Spleen (tissue), 11 donors: Measurements from ENCODE around the gene CNKSR3. TPM values are rescaled to one million over a fixed set of nuclear protein-coding genes. Genes with fewer than 3 reads are reported as not detected.

Experiments
- DNase-seq: peaks from one replicate; pipeline ENCODE4 v3.0.0-alpha.2; 2020
- H3K27ac ChIP-seq, 8 donors: fragments of 200-600 bp; sonication (generic) in 7 of 8; 1 replicate in 4 of 8; 2 replicates in 4 of 8; pipeline versions ENCODE4 v1.5.0 to v1.8.0; 2016 to 2021; ENCODE audit warnings: inconsistent platforms in 4 of 8, mild to moderate bottlenecking in 4 of 8, moderate library complexity in 1 of 8
- H3K27me3 ChIP-seq, 7 donors: fragments of 200-600 bp; sonication (generic) in 6 of 7; replicated peaks in 1 of 7; 1 replicate in 4 of 7; 2 replicates in 3 of 7; pipeline versions ENCODE4 v1.5.0 to v1.8.0; 2016 to 2021; ENCODE audit warnings: inconsistent platforms in 3 of 7, mild to moderate bottlenecking in 1 of 7
- H3K36me3 ChIP-seq, 6 donors: fragments of 200-600 bp; sonication (generic) in 5 of 6; 1 replicate in 4 of 6; 2 replicates in 2 of 6; pipeline versions ENCODE4 v1.5.0 to v1.8.0; 2016 to 2021; ENCODE audit warnings: inconsistent platforms in 2 of 6
- H3K4me1 ChIP-seq, 6 donors: fragments of 200-600 bp; sonication (generic) in 5 of 6; 1 replicate in 3 of 6; 2 replicates in 3 of 6; pipeline versions ENCODE4 v1.5.0 to v1.8.0; 2016 to 2021; ENCODE audit warnings: inconsistent platforms in 3 of 6
- H3K4me3 ChIP-seq, 8 donors: fragments of 200-600 bp; sonication (generic) in 7 of 8; 1 replicate in 4 of 8; 2 replicates in 4 of 8; pipeline versions ENCODE4 v1.5.0 to v1.8.0; 2016 to 2021; ENCODE audit warnings: inconsistent platforms in 4 of 8, mild to moderate bottlenecking in 4 of 8, moderate library complexity in 2 of 8
- H3K9me3 ChIP-seq, 8 donors: fragments of 200-600 bp; sonication (generic) in 7 of 8; 1 replicate in 4 of 8; 2 replicates in 4 of 8; pipeline versions ENCODE4 v1.5.0 to v1.8.0; 2016 to 2021; ENCODE audit warnings: inconsistent platforms in 4 of 8
- POLR2A ChIP-seq, 3 donors: fragments of 450-650 bp; IDR thresholded peaks; one replicate each; pipeline ENCODE4 v1.5.1; 2017; ENCODE audit warnings: antibody characterized with exemption in 3 of 3, mild to moderate bottlenecking in 1 of 3
- POLR2AphosphoS5 ChIP-seq, 3 donors: sonication (generic); formaldehyde crosslinking; IDR thresholded peaks; one replicate each; pipeline ENCODE4 v1.5.1; 2017; ENCODE audit warnings: antibody characterized with exemption in 3 of 3
- WGBS, 5 donors: extraction: QIAGEN DNeasy Blood & Tissue Kit in 3 of 5; methylation state at CpG; one replicate each; pipeline versions ENCODE4 v1.1.5 to v1.1.7; 2013 to 2018; 5-methylcytosine and 5-hydroxymethylcytosine counted together
- intact Hi-C: fragments of 100-400 bp; cut with DNase I; formaldehyde crosslinking; loops from one replicate; pipeline ENCODE4 v1.15.0; 2023; ENCODE audit warnings: low total_unique reads
- polyA plus RNA-seq, 3 donors: library from polyadenylated mRNA; stranded (reverse); fragments of 200-250 nt; gene quantifications; one replicate each; pipeline ENCODE4 v1.2.1, GENCODE V29; 2013
- total RNA-seq, 7 donors: library from RNA; depleted of rRNA in 3 of 7; stranded (reverse); fragments of >200 nt in 3 of 7; fragmentation: NEBNext Ultra II Directional in 4 of 7; extraction: Animal tissue kit (Norgen Biotek cat#: 25700) in 4 of 7; gene quantifications; one replicate each; pipeline versions ENCODE4 v1.1.0 to v1.2.1, GENCODE V29; 2016 to 2021
- TF ChIP-seq, protein P1 (sequence below), 11 experiments: fragments of 200-600 bp in 7 of 11; fragments of 450-650 bp in 4 of 11; sonication (generic) in 4 of 11; IDR thresholded peaks in 8 of 11; conservative IDR thresholded peaks in 3 of 11; 1 replicate in 7 of 11; 2 replicates in 4 of 11; pipeline versions ENCODE4 v1.4.0 to v1.8.0; 2016 to 2021; ENCODE audit warnings: antibody characterized with exemption in 11 of 11, inconsistent platforms in 4 of 11, mild to moderate bottlenecking in 1 of 11
- donor health status: healthy with polysubstance abuse.
- donor health status: DM: no; HTN: no; CAD: no; lungs with moderate emphysema.
- donor health status: DM: no; HTN: no; CAD: no.
- donor health status: Bipolar disorder and iron deficiency.
- donor health status: healthy.
- donor health status: DM: no; HTN: no; CAD: no.
- donor health status: DM: yes; HTN: yes; CAD: no.

Gene CNKSR3
- total and polyA plus RNA-seq, 10 donors, result 1.7 to 45.0 (median 18.0) TPM

DNA sequence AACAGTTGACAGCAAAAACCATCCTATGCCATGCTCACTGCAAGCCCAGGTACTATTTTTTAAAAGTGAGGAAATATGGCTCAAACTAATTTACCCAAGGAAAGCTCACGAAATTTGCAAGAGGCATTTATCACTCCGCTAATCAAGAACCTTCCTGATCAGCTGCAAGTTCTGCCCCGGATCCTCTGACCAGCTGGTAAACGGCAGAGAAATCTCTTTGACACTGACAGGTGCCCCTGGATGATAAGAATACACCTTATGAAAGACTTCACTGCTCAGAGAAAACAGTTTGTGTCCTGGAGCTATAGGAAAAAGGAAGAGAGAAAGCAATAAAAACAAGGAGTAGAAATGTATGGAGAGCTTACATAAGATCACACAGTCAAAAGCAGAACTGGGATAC, 6.4 kb downstream of the CNKSR3 start:
- intact Hi-C loops, result no loop called here
- no peak for TF ChIP-seq POLR2AphosphoS5 (IDR thresholded peaks at IDR 0.05)
- TF ChIP-seq POLR2A (IDR thresholded peaks at IDR 0.05), result no peak
- TF ChIP-seq, protein P1, sequence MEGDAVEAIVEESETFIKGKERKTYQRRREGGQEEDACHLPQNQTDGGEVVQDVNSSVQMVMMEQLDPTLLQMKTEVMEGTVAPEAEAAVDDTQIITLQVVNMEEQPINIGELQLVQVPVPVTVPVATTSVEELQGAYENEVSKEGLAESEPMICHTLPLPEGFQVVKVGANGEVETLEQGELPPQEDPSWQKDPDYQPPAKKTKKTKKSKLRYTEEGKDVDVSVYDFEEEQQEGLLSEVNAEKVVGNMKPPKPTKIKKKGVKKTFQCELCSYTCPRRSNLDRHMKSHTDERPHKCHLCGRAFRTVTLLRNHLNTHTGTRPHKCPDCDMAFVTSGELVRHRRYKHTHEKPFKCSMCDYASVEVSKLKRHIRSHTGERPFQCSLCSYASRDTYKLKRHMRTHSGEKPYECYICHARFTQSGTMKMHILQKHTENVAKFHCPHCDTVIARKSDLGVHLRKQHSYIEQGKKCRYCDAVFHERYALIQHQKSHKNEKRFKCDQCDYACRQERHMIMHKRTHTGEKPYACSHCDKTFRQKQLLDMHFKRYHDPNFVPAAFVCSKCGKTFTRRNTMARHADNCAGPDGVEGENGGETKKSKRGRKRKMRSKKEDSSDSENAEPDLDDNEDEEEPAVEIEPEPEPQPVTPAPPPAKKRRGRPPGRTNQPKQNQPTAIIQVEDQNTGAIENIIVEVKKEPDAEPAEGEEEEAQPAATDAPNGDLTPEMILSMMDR (IDR thresholded peaks at IDR 0.05 in 8 of 11, conservative IDR thresholded peaks at IDR 0.05 in 3 of 11), result no peak
- Histone ChIP-seq H3K4me1 (peaks cover 6 to 37% (median 17%) of the 10 kb centered on the region in 6 donors), H3K4me3 (no peak overlapping the region), H3K9me3 (no peaks in the 10 kb centered on the region), H3K27ac (no peak overlapping the region), H3K36me3 (no peaks in the 10 kb centered on the region), H3K27me3 (peaks cover 0 to 10% (median 0%) of the 10 kb centered on the region in 7 donors)
- no peak for DNase-seq
- WGBS, 5 donors, result 32 to 59% (median 45%) methylated on average over 4 of the region's 4 CpGs

DNA sequence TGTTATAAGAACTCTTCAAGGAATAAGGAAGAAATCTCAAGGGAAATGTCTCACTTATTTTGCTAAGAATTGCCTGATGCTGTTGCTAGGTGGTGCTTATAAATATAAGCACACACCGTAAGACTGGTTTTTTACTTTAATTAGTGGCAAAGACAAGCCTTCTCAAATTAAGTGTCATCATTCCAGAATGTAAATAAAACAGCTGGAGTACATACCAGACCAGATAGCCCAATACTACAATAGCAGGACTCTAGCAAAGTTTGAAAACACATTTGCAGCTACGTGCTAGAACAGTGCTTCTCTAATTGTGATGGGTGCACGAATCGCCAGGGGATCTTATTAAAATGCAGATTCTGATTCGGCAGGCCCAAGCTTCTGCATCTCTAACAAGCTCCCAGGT, 6.8 kb downstream of the CNKSR3 start:
- WGBS, 5 donors, result 50 to 80% (median 57%) methylated on average over 5 of the region's 5 CpGs
- Histone ChIP-seq H3K27me3 (peaks cover 0 to 6% (median 0%) of the 10 kb centered on the region in 7 donors), H3K9me3 (no peaks in the 10 kb centered on the region), H3K4me1 (peaks cover 6 to 37% (median 15%) of the 10 kb centered on the region in 6 donors), H3K4me3 (no peak overlapping the region), H3K27ac (no peak overlapping the region), H3K36me3 (no peaks in the 10 kb centered on the region)
- intact Hi-C loops, result no loop called here
- TF ChIP-seq POLR2AphosphoS5 (IDR thresholded peaks at IDR 0.05) (no peak), POLR2A (IDR thresholded peaks at IDR 0.05) (no peak)
- TF ChIP-seq, protein P1 (IDR thresholded peaks at IDR 0.05 in 8 of 11, conservative IDR thresholded peaks at IDR 0.05 in 3 of 11), result no peak
- DNase-seq, result no peak

DNA sequence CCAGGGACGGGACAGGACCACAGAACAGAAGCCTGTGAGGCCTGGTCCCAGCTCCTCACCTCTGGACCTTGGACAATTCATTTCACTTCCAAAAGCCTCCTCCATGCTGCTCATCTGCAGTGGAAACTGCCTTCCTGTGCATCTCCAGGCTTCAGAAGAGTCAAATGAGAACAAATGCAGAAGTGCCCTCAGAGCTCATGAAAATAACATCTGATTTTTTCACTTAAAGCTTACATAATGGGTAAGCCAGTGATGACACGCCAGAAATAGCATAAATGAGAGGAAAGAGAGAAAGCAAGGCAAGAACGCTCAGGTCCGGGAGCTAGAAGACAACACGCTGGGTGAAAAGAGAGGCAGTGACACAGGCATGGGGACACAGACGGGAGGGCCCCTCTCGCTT, 7.9 kb downstream of the CNKSR3 start:
- Histone ChIP-seq H3K36me3 (no peaks in the 10 kb centered on the region), H3K4me3 (no peak overlapping the region), H3K27ac (no peak overlapping the region), H3K9me3 (no peaks in the 10 kb centered on the region), H3K27me3 (no peaks in the 10 kb centered on the region), H3K4me1 (peaks cover 6 to 37% (median 13%) of the 10 kb centered on the region in 6 donors)
- intact Hi-C loops, result no loop called here
- no peak for DNase-seq
- WGBS, 5 donors, result 66 to 83% (median 78%) methylated on average over 7 of the region's 7 CpGs
- TF ChIP-seq, protein P1 (IDR thresholded peaks at IDR 0.05 in 8 of 11, conservative IDR thresholded peaks at IDR 0.05 in 3 of 11), result no peak
- TF ChIP-seq POLR2AphosphoS5 (IDR thresholded peaks at IDR 0.05) (no peak), POLR2A (IDR thresholded peaks at IDR 0.05) (no peak)

DNA sequence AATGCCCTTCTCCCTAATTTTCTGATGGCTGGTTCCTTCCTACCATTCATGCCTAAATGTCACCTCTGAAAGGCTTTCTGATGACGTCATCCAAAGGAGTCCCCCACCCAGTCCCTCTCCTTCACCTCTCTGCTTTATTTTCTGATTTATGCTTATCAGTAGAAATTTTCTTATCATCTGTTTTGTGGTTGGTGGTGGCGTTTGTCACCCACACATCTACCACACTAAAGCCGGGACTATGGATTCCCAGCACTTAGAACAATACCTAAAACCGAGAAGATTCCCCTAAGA, 9.0 kb downstream of the CNKSR3 start:
- Histone ChIP-seq H3K27ac (peak overlapping the region in 1 of 8 donors; percentile 38), H3K4me1 (peaks cover 6 to 27% (median 11%) of the 10 kb centered on the region in 6 donors), H3K36me3 (no peaks in the 10 kb centered on the region), H3K27me3 (no peaks in the 10 kb centered on the region), H3K4me3 (no peak overlapping the region), H3K9me3 (no peaks in the 10 kb centered on the region)
- intact Hi-C loops, result no loop called here
- DNase-seq, result no peak
- 59 to 72% (median 63%) methylated on average over 4 of the region's 4 CpGs for WGBS, 5 donors
- TF ChIP-seq POLR2AphosphoS5 (IDR thresholded peaks at IDR 0.05) (no peak), POLR2A (IDR thresholded peaks at IDR 0.05) (no peak)
